ENCODE measurements around the gene CD93. TPM values are rescaled to one million over a fixed set of nuclear protein-coding genes. Genes with fewer than 3 reads are reported as not detected.

Gene CD93
- total and polyA plus RNA-seq, 8 donors: 2.9 to 63.5 (median 6.7) TPM

DNA sequence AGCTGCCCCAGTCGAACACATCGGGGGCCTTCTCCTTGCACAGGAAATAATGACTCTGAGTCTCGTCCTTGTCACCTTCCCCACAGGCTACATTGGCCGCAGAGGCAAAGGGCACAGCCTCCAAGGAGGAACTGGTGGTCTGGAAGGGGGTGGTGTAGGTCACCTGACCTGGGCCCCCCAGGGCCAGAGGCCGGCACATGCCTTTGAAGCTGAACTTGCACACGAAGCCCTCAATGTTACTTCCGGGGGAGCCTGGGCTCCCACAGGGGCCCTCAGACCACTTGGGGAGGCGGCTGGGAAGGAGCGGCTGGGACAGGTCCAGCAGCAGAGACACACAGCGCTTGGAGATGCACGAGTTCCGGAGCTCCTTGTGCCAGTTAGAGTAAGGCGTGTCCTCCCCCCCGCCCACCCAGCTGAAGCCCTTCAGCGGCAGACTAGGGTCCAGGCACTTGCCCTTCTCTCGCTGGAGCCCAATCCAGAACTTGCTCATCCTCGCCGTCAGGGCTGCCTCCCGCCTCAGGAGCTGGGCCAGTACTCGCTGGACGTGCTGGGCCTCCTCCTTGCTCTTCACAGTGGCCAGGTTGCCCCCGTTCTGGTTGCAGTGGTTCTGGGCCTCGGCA lies 578 bp downstream of the CD93 start:
- intact Hi-C loops (cut with DNase I; ENCODE audit: low total_unique reads): no loop called here
- peak overlapping the region; percentile 76 to 88 (median 84) for H3K27ac ChIP-seq
- peak overlapping the region; percentile 26 to 42 (median 39) for H3K4me3 ChIP-seq
- WGBS, 5 donors: 68 to 85% (median 84%) methylated on average over 13 to 23 of the region's 23 CpGs
- no peaks in the 10 kb centered on the region for H3K27me3 ChIP-seq
- no peak for TF ChIP-seq POLR2A (IDR thresholded peaks at IDR 0.05)
- TF ChIP-seq POLR2AphosphoS5 (IDR thresholded peaks at IDR 0.05): no peak
- TF ChIP-seq CTCF (IDR thresholded peaks at IDR 0.05): no peak
- TF ChIP-seq EP300 (IDR thresholded peaks at IDR 0.05): no peak
- H3K36me3 ChIP-seq: no peaks in the 10 kb centered on the region
- H3K9me3 ChIP-seq: no peaks in the 10 kb centered on the region
- H3K4me1 ChIP-seq: no peaks in the 10 kb centered on the region
- no peak for DNase-seq

DNA sequence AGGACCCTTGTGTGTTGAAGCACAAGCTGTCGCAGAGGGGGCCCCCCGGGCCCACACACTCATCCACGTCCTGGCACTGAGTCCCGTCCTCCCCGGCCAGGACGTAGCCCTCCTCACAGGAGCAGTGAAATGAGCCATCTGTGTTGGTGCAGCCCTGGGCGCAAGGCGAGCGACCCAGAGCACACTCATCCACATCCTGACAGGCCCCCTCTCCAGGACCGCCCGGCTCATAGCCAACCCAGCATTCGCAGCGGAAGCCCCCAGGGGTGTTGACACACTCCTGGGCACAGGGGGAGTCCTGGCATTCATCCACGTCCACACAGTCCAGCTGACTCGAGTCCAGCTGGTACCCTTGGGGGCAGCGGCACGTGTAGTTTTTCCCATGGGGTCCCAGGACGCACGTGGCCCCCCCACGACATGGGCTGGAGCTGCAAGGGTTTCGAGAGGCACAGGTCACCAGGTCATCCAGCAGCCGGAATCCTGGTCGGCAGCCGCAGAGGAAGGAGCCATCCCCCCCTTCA lies 1.2 kb downstream of the CD93 start:
- Histone ChIP-seq H3K9me3 (no peaks in the 10 kb centered on the region), H3K4me1 (no peaks in the 10 kb centered on the region), H3K4me3 (peak overlapping the region; percentile 26 to 42 (median 39)), H3K27ac (peak overlapping the region; percentile 43 to 88 (median 84)), H3K27me3 (no peaks in the 10 kb centered on the region), H3K36me3 (no peaks in the 10 kb centered on the region)
- TF ChIP-seq EP300 (IDR thresholded peaks at IDR 0.05): no peak
- no peak for TF ChIP-seq POLR2A (IDR thresholded peaks at IDR 0.05)
- TF ChIP-seq POLR2AphosphoS5 (IDR thresholded peaks at IDR 0.05): no peak
- TF ChIP-seq CTCF (IDR thresholded peaks at IDR 0.05): no peak
- whole genome bisulfite sequencing, 5 donors: 60 to 80% (median 78%) methylated on average over 8 to 24 of the region's 24 CpGs
- DNase-seq: peak in 1 of 2 donors; percentile 46
- intact Hi-C loops (cut with DNase I; ENCODE audit: low total_unique reads): no loop called here

DNA sequence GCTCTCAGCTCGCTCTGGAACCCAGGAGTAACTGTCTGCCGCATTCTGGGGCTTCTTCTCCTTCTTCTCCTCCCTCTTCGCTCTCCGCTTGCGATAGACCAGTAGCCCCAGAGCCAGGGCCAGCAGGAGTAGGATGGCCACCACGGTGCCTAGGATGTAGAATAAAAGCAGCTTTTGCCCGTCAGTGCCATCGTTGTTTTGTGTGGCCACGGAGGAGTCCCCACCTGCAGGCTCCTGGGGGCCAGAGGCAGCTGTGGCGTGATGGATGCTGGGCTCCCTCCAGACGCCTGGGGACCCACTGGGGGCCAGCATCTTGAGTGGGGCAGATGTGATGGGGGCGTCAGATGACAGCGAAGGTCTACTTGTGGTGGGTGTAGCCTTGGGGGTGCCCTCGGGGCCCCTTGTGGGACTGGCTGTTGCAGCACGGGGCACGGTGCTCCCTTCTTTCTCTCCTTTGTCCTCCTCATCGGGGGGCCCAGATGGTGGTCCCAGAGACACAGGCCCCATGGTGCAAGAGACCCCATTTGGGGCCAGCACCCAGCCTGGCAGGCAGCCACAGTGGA lies 1.8 kb downstream of the CD93 start:
- Histone ChIP-seq H3K4me1 (peaks cover 0 to 3% (median 0%) of the 10 kb centered on the region in 4 donors), H3K27ac (peak overlapping the region; percentile 43 to 88 (median 84)), H3K4me3 (peak overlapping the region; percentile 26 to 42 (median 39)), H3K36me3 (no peaks in the 10 kb centered on the region), H3K27me3 (no peaks in the 10 kb centered on the region), H3K9me3 (no peaks in the 10 kb centered on the region)
- TF ChIP-seq EP300 (IDR thresholded peaks at IDR 0.05) (no peak), POLR2A (IDR thresholded peaks at IDR 0.05) (no peak), POLR2AphosphoS5 (IDR thresholded peaks at IDR 0.05) (no peak), CTCF (IDR thresholded peaks at IDR 0.05) (no peak)
- intact Hi-C loops (cut with DNase I; ENCODE audit: low total_unique reads): no loop called here
- DNase-seq: no peak
- 81 to 96% (median 85%) methylated on average over 10 to 17 of the region's 17 CpGs for WGBS, 5 donors

- intact Hi-C loops (cut with DNase I; ENCODE audit: low total_unique reads): no loop called here
- TF ChIP-seq POLR2AphosphoS5 (IDR thresholded peaks at IDR 0.05) (no peak), POLR2A (IDR thresholded peaks at IDR 0.05) (no peak), CTCF (IDR thresholded peaks at IDR 0.05) (no peak), EP300 (IDR thresholded peaks at IDR 0.05) (no peak)
- 72 to 88% (median 78%) methylated on average over 7 to 15 of the region's 15 CpGs for WGBS, 5 donors
Observed at GRCh38 chr20:23083553-23084220, 2.4 kb downstream of the CD93 start.

More at GRCh38 chr20:23083553-23084220, 2.4 kb downstream of the CD93 start:
- DNase-seq: no peak
- no peaks in the 10 kb centered on the region for H3K9me3 ChIP-seq
- H3K4me3 ChIP-seq: peak overlapping the region; percentile 26 to 42 (median 39)
- H3K4me1 ChIP-seq: peaks cover 0 to 9% (median 0%) of the 10 kb centered on the region in 4 donors
- H3K36me3 ChIP-seq: no peaks in the 10 kb centered on the region
- peak overlapping the region; percentile 43 to 88 (median 84) for H3K27ac ChIP-seq
- no peaks in the 10 kb centered on the region for H3K27me3 ChIP-seq
